Fibroblast of lung (primary cell): ENCODE measurements around the gene HNRNPDL.

Experiments used
- CTCF ChIP-seq, 2 donors: IDR thresholded peaks in 1 of 2; conservative IDR thresholded peaks in 1 of 2; 1 replicate in 1 of 2; 2 replicates in 1 of 2; pipeline ENCODE4 v1.5.1; 2011 to 2012; ENCODE audit warnings: low read length in 2 of 2, control low read depth in 1 of 2, inconsistent platforms in 1 of 2, low read depth in 1 of 2, mild to moderate bottlenecking in 1 of 2
- EZH2 ChIP-seq: IDR thresholded peaks from 2 replicates; pipeline ENCODE4 v1.5.1; 2012; ENCODE audit warnings: low read length, control low read depth, mild to moderate bottlenecking; ENCODE audit errors: missing control alignments

- TF ChIP-seq CTCF (conservative IDR thresholded peaks at IDR 0.05 in 1 of 2, IDR thresholded peaks at IDR 0.05 in 1 of 2; ENCODE audit: low read depth in 1 of 2, low read length in 2 of 2) (no peak), EZH2 (no peak)
Measured at GRCh38 chr4:82447886-82448285, 17.6 kb upstream of the HNRNPDL start.
